Measurements from ENCODE around the gene TRPC4AP. TPM values are rescaled to one million over a fixed set of nuclear protein-coding genes. Genes with fewer than 3 reads are reported as not detected.
A peak's percentile ranks its signal among the peaks of the same experiment; 100 is the strongest.
"Not testable (repeated sequence)": the region's sequence is repeated elsewhere in the genome, so short reads cannot be mapped to it uniquely, and the experiment has no call there.

Gene TRPC4AP
- total RNA-seq, 3 donors from 2014 or later (not counting 1 experiment from before 2014, with no cell fraction given) = 72.3 to 79.0 (median 74.4) TPM

DNA sequence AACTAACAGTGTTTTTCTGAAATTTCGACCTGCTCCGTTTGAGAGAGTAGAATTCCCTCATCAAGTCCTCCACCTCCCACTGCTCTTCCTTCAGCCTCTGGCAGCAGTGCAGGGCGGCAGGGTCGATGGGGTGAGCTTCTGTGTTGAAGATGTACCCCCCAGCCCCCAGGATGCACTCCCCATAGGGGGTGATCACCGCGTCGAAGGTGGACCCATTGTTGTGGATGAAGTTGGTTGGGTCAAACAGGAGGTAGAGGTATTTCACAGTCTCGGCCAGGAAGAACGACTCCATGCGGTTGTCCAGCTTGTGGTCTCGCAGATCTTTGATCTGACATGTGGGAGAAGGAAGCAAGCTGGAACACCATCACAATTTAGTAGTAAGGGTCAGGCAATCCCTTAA is 23.0 kb upstream of the TRPC4AP start:
- peak overlapping the region; percentile 37 to 40 for H3K27ac Mint-ChIP-seq
- no peaks in the 10 kb centered on the region for H3K9me3 Mint-ChIP-seq
- no peak for ATAC-seq
- no peaks in the 10 kb centered on the region for H3K4me1 ChIP-seq (ENCODE audit: control insufficient read depth, insufficient read depth, low read length)
- no peak overlapping the region for H3K27ac ChIP-seq (ENCODE audit: low read length)
- no peak for DNase-seq
- no peak overlapping the region for H3K4me3 Mint-ChIP-seq
- TF ChIP-seq, protein P1, sequence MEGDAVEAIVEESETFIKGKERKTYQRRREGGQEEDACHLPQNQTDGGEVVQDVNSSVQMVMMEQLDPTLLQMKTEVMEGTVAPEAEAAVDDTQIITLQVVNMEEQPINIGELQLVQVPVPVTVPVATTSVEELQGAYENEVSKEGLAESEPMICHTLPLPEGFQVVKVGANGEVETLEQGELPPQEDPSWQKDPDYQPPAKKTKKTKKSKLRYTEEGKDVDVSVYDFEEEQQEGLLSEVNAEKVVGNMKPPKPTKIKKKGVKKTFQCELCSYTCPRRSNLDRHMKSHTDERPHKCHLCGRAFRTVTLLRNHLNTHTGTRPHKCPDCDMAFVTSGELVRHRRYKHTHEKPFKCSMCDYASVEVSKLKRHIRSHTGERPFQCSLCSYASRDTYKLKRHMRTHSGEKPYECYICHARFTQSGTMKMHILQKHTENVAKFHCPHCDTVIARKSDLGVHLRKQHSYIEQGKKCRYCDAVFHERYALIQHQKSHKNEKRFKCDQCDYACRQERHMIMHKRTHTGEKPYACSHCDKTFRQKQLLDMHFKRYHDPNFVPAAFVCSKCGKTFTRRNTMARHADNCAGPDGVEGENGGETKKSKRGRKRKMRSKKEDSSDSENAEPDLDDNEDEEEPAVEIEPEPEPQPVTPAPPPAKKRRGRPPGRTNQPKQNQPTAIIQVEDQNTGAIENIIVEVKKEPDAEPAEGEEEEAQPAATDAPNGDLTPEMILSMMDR (IDR thresholded peaks at IDR 0.05) = no peak
- H3K36me3 Mint-ChIP-seq = peaks cover 27% of the 10 kb centered on the region
- peaks cover 0 to 3% of the 10 kb centered on the region in 2 donors for H3K4me1 Mint-ChIP-seq
- 91% methylated on average over 8 of the region's 11 CpGs for WGBS (ENCODE audit: insufficient coverage)
- H3K9me3 ChIP-seq (ENCODE audit: control insufficient read depth, insufficient read depth, low read length) = no peaks in the 10 kb centered on the region
- intact Hi-C loops (cut with micrococcal nuclease) = no loop called here
- no peaks in the 10 kb centered on the region for H3K27me3 Mint-ChIP-seq (ENCODE audit: low read depth in 2 of 2)
- H3K27me3 ChIP-seq (ENCODE audit: control insufficient read depth, insufficient read depth, low read length) = no peaks in the 10 kb centered on the region
- H3K4me3 ChIP-seq (ENCODE audit: low read length) = no peak overlapping the region
- H3K36me3 ChIP-seq (ENCODE audit: control insufficient read depth, insufficient read depth, low read length) = peaks cover 41% of the 10 kb centered on the region

DNA sequence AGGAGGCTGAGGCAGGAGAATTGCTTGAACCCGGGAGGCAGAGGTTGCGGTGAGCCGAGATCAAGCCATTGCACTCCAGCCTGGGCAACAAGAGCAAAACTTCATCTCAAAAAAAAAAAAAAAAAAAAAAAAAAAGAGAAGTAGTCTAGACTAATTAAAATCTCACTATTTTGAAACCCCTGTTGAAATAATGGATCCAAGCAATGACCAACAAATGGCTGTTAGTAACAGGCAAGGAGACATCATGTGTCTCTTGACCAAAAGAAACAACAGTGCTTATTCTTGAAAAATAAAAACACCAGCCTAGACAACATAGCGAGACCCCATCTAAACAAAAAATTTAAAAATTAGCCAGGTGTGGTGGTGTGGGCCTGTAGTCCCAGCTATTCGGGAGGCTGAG is 19.7 kb upstream of the TRPC4AP start:
- ATAC-seq; H3K4me3 ChIP-seq (ENCODE audit: low read length); H3K36me3 Mint-ChIP-seq; H3K4me1 Mint-ChIP-seq; DNase-seq; H3K27me3 ChIP-seq (ENCODE audit: control insufficient read depth, insufficient read depth, low read length); H3K9me3 ChIP-seq (ENCODE audit: control insufficient read depth, insufficient read depth, low read length); H3K27ac ChIP-seq (ENCODE audit: low read length); H3K9me3 Mint-ChIP-seq; intact Hi-C loops (cut with micrococcal nuclease); H3K4me3 Mint-ChIP-seq; H3K27ac Mint-ChIP-seq; H3K27me3 Mint-ChIP-seq (ENCODE audit: low read depth in 2 of 2); H3K4me1 ChIP-seq (ENCODE audit: control insufficient read depth, insufficient read depth, low read length): not testable (repeated sequence)
- 0% methylated on average over 1 of the region's 5 CpGs for WGBS (ENCODE audit: insufficient coverage)
- peaks cover 24% of the 10 kb centered on the region for H3K36me3 ChIP-seq (ENCODE audit: control insufficient read depth, insufficient read depth, low read length)

DNA sequence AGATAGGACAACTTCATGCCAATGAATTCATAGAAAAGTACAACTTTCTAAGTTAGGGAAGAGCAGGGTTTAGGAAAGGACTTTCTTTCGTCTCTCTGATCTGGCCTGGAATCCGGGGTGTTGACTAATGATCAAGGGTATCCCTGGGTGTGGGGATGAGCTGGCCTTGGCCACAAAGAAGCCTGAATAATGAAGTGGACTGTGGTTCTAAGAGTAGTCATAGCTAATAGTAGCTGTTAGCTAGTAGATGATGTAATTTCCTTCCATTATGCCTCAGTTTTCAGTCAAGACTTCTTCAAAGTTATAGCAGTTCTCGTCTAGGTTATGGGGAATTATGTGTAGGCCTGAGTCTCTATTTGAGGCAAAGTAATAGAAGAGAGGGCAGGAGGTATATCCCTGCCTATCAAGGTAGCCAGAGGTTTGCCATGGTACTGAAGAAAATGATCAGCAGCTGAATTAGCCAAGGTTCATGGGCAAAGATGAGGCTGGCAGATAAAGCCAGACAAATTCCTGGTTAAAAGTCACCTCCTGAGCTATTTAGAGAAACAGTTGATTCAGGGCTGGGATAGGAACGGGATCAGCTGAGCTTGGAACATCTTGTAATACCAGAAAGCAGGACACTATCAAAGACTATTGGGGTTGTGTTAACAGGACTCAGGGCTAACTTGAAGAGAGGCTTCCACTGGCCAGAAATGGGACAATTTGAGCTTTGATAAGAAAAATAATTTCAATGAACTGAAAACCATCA is 18.7 kb upstream of the TRPC4AP start:
- Histone ChIP-seq H3K27ac (ENCODE audit: low read length) (no peak overlapping the region), H3K4me1 (ENCODE audit: control insufficient read depth, insufficient read depth, low read length) (no peaks in the 10 kb centered on the region), H3K36me3 (ENCODE audit: control insufficient read depth, insufficient read depth, low read length) (peaks cover 18% of the 10 kb centered on the region), H3K9me3 (ENCODE audit: control insufficient read depth, insufficient read depth, low read length) (no peaks in the 10 kb centered on the region), H3K27me3 (ENCODE audit: control insufficient read depth, insufficient read depth, low read length) (no peaks in the 10 kb centered on the region), H3K4me3 (ENCODE audit: low read length) (no peak overlapping the region)
- WGBS (ENCODE audit: insufficient coverage) = 83% methylated on average over 4 of the region's 4 CpGs
- H3K27ac Mint-ChIP-seq = peak overlapping the region; percentile 4 to 31
- DNase-seq (no peak), ATAC-seq (no peak)
- H3K36me3 Mint-ChIP-seq = peaks cover 3% of the 10 kb centered on the region
- H3K4me1 Mint-ChIP-seq = no peaks in the 10 kb centered on the region
- intact Hi-C loops (cut with micrococcal nuclease) = no loop called here
- TF ChIP-seq, protein P1 (IDR thresholded peaks at IDR 0.05) = no peak
- no peaks in the 10 kb centered on the region for H3K27me3 Mint-ChIP-seq (ENCODE audit: low read depth in 2 of 2)
- no peak overlapping the region for H3K4me3 Mint-ChIP-seq
- no peaks in the 10 kb centered on the region for H3K9me3 Mint-ChIP-seq

DNA sequence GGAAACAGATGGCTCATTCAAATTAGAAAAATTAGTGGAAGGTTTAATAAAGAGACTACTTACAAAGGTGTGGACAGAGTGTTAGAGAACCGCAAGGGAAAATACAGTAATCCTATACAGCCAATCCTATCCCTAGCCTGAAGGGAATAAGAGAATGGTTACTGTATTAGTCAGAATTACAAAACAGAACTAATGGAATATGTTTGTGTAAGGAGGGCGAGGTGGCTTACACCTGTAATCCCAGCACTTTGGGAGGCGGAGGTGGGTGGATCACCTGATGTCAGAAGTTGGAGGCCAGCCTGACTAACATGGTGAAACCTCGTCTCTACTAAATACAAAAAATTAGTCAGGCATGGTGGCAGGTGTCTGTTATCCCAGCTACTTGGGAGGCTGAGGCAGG is 16.3 kb upstream of the TRPC4AP start:
- Mint-ChIP-seq H3K27me3 (ENCODE audit: low read depth in 2 of 2) (no peaks in the 10 kb centered on the region), H3K27ac (no peak overlapping the region), H3K9me3 (no peaks in the 10 kb centered on the region), H3K4me1 (no peaks in the 10 kb centered on the region), H3K4me3 (no peak overlapping the region), H3K36me3 (no peaks in the 10 kb centered on the region)
- intact Hi-C loops (cut with micrococcal nuclease) = no loop called here
- 100% methylated on average over 3 of the region's 4 CpGs for WGBS (ENCODE audit: insufficient coverage)
- no peak for DNase-seq
- peaks cover 10% of the 10 kb centered on the region for H3K36me3 ChIP-seq (ENCODE audit: control insufficient read depth, insufficient read depth, low read length)
- H3K27me3 ChIP-seq (ENCODE audit: control insufficient read depth, insufficient read depth, low read length) = no peaks in the 10 kb centered on the region
- H3K4me3 ChIP-seq (ENCODE audit: low read length) = no peak overlapping the region
- TF ChIP-seq, protein P1 (IDR thresholded peaks at IDR 0.05) = no peak
- H3K9me3 ChIP-seq (ENCODE audit: control insufficient read depth, insufficient read depth, low read length) = no peaks in the 10 kb centered on the region
- ATAC-seq = no peak
- H3K27ac ChIP-seq (ENCODE audit: low read length) = no peak overlapping the region
- no peaks in the 10 kb centered on the region for H3K4me1 ChIP-seq (ENCODE audit: control insufficient read depth, insufficient read depth, low read length)
